Activated CD8-positive, alpha-beta T cell treated with anti-CD3 and anti-CD28 coated beads for 36 hours (primary cell): ENCODE measurements around the gene S100A6. TPM values are rescaled to one million over a fixed set of nuclear protein-coding genes. Genes with fewer than 3 reads are reported as not detected.

Experiments used
- ATAC-seq: fragments of 200-7000 bp; cut with Tn5 transposase; one replicate; pipeline ENCODE4 v1.10.0; 2021; ENCODE audit warnings: mild to moderate bottlenecking, moderate library complexity
- CTCF ChIA-PET: fragments of 350-600 bp; sonication (Branson Sonifier 250); formaldehyde crosslinking; loops from one replicate; lab custom pipeline; 2021; ENCODE audit warnings: antibody characterized with exemption; lab: Charles Lee
- POLR2A ChIA-PET: fragments of 350-600 bp; sonication (Branson Sonifier 250); formaldehyde crosslinking; loops from one replicate; lab custom pipeline; 2021; ENCODE audit warnings: antibody characterized with exemption; lab: Charles Lee
- DNase-seq: peaks from one replicate; pipeline ENCODE4 v3.0.0-alpha.2; 2020
- H3K27ac Mint-ChIP-seq: one replicate; pipeline ENCODE4 v1.8.0; 2021; ENCODE audit warnings: mild to moderate bottlenecking, mixed read lengths
- H3K27me3 Mint-ChIP-seq: one replicate; pipeline ENCODE4 v1.8.0; 2021; ENCODE audit warnings: mixed read lengths
- H3K36me3 Mint-ChIP-seq: one replicate; pipeline ENCODE4 v1.8.0; 2021; ENCODE audit warnings: low read depth, mixed read lengths
- H3K4me1 Mint-ChIP-seq: one replicate; pipeline ENCODE4 v1.8.0; 2021; ENCODE audit warnings: low read depth, mixed read lengths
- H3K4me3 Mint-ChIP-seq: one replicate; pipeline ENCODE4 v1.8.0; 2021; ENCODE audit warnings: mild to moderate bottlenecking, moderate library complexity, mixed read lengths
- H3K9me3 Mint-ChIP-seq: one replicate; pipeline ENCODE4 v1.8.0; 2021; ENCODE audit warnings: mixed read lengths
- intact Hi-C: fragments of 100-400 bp; cut with micrococcal nuclease; formaldehyde crosslinking; loops from one replicate; pipeline ENCODE4 v1.10.0; 2022
- total RNA-seq, 2 experiments: library from RNA; stranded (reverse); gene quantifications; one replicate each; pipeline ENCODE4 v1.2.3, GENCODE V29; 2021
- TF ChIP-seq, protein P1 (sequence below): fragments of 200-600 bp; IDR thresholded peaks from one replicate; pipeline ENCODE4 v1.8.0; 2022; ENCODE audit warnings: antibody characterized with exemption, mild to moderate bottlenecking

Gene S100A6
- total RNA-seq, 2 experiments from 2014 or later = 200 to 211 TPM

- no peaks in the 10 kb centered on the region for H3K27me3 Mint-ChIP-seq
These were observed 14.6 kb upstream of the S100A6 start for GRCh38 chr1:153550398-153550758.

GRCh38 chr1:153549741-153550397, 14.1 kb upstream of the S100A6 start:
- H3K9me3 Mint-ChIP-seq = no peaks in the 10 kb centered on the region
- ChIA-PET POLR2A (interaction anchor here (0.6 to 1.5 kb wide), 4 partner anchors 13 to 339 kb away, joined by 3 to 4 read pairs (median 4); no protein-coding TSS in a partner anchor), CTCF (interaction anchor here (0.7 to 3.2 kb wide), 8 partner anchors 9 to 39 kb away, joined by 3 to 20 read pairs (median 4); partner anchors contain the start of gene S100A5)
- TF ChIP-seq, protein P1, sequence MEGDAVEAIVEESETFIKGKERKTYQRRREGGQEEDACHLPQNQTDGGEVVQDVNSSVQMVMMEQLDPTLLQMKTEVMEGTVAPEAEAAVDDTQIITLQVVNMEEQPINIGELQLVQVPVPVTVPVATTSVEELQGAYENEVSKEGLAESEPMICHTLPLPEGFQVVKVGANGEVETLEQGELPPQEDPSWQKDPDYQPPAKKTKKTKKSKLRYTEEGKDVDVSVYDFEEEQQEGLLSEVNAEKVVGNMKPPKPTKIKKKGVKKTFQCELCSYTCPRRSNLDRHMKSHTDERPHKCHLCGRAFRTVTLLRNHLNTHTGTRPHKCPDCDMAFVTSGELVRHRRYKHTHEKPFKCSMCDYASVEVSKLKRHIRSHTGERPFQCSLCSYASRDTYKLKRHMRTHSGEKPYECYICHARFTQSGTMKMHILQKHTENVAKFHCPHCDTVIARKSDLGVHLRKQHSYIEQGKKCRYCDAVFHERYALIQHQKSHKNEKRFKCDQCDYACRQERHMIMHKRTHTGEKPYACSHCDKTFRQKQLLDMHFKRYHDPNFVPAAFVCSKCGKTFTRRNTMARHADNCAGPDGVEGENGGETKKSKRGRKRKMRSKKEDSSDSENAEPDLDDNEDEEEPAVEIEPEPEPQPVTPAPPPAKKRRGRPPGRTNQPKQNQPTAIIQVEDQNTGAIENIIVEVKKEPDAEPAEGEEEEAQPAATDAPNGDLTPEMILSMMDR = no peak
- H3K27me3 Mint-ChIP-seq = no peaks in the 10 kb centered on the region
- peaks cover 1% of the 10 kb centered on the region for H3K36me3 Mint-ChIP-seq
- intact Hi-C loops = no loop called here
- H3K4me1 Mint-ChIP-seq = peaks cover 22% of the 10 kb centered on the region
- ATAC-seq = no peak
- H3K27ac Mint-ChIP-seq = no peak overlapping the region
- H3K4me3 Mint-ChIP-seq = no peak overlapping the region
- DNase-seq = no peak

More at GRCh38 chr1:153550398-153550758, 14.6 kb upstream of the S100A6 start:
- Mint-ChIP-seq H3K27ac (no peak overlapping the region), H3K4me3 (no peak overlapping the region), H3K9me3 (no peaks in the 10 kb centered on the region), H3K4me1 (peaks cover 17% of the 10 kb centered on the region), H3K36me3 (no peaks in the 10 kb centered on the region)
- DNase-seq (no peak), ATAC-seq (no peak)
- intact Hi-C loops = no loop called here
- TF ChIP-seq, protein P1 = no peak
- CTCF ChIA-PET = interaction anchor here (0.7 to 3.2 kb wide), 8 partner anchors 9 to 40 kb away, joined by 3 to 20 read pairs (median 4); partner anchors contain the start of gene S100A5
- POLR2A ChIA-PET = interaction anchor here (0.6 to 1.5 kb wide), 4 partner anchors 13 to 338 kb away, joined by 3 to 4 read pairs (median 4); no protein-coding TSS in a partner anchor

DNA sequence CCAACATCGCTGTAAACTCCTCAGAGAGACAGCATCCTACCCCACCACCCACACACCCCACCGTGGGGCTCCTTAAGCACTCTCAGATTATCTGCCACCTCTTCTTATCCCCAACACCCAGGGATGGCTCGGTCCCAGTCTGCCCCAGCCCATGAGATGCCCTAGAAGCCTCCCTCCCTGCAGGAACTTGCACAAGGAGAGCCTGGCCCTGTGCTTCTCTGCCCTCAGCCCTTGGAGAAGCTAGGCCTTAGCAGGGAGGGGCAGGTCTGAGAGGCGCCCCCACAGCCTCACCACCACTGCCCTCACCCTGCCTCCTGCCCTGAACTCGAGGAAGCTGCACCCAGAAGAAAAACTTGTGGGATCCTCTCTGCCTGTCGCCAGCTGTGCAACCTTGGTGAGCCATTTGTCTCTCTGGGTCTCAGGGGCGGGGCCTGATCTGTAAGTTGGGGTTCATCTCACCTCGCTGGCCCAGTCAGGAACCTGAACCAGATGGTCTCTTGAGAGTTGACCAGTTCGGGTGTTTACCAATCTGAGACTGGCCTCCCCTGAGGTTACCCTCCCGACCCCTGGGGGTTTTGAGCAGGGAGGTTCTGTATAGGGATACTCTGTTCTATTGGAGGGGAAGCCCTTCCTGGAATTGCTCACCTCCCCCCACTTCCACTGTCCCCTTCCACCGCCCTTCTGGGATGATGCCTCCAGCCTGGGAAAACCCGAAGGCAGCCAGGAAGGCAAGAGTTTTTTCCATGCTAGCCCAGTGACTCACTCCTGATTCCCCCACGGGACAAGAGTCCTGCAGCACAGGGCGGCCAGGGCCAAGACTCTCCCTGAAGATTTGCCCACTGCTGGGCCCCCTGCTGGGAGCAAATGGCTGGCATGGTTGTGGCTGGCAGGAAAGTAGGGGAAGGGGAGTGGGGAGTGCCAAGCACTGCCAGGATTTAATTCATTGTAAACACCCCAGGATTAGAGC, 13.2 kb upstream of the S100A6 start, which contains the start of gene S100A3:
S100A3 (minus strand) TSS at position 537 of the 967 bp plus-strand sequence. CDS start 773 bp downstream, outside the sequence.
- Mint-ChIP-seq H3K9me3 (no peaks in the 10 kb centered on the region), H3K27ac (no peak within 1 kb of the TSS), H3K4me1 (peaks cover 31% of the 10 kb centered on the region), H3K27me3 (no peaks in the 10 kb centered on the region), H3K4me3 (no peak within 1 kb of the TSS), H3K36me3 (peaks cover 10% of the 10 kb centered on the region)
- ATAC-seq (no peak), DNase-seq (no peak)
- POLR2A ChIA-PET = interaction anchor here (6.6 kb wide), 1 partner anchor 15 kb away, joined by 97 read pairs; the partner anchor contains the start of gene S100A6
- TF ChIP-seq, protein P1 = no peak
- CTCF ChIA-PET = no interaction called here
- intact Hi-C loops = no loop called here

GRCh38 chr1:153547560-153548551, 12.1 kb upstream of the S100A6 start:
- DNase-seq (no peak), ATAC-seq (no peak)
- Mint-ChIP-seq H3K27me3 (no peaks in the 10 kb centered on the region), H3K9me3 (no peaks in the 10 kb centered on the region), H3K4me1 (peaks cover 42% of the 10 kb centered on the region), H3K27ac (no peak overlapping the region), H3K36me3 (peaks cover 19% of the 10 kb centered on the region), H3K4me3 (no peak overlapping the region)
- ChIA-PET POLR2A (interaction anchor here (1.2 to 6.6 kb wide), 2 partner anchors 8 to 14 kb away, joined by 3 to 97 read pairs; partner anchors contain the start of gene S100A6), CTCF (interaction anchor here (0.8 to 1.5 kb wide), 2 partner anchors 16 to 20 kb away, joined by 3 read pairs; no protein-coding TSS in a partner anchor)
- TF ChIP-seq, protein P1 = no peak
- intact Hi-C loops = no loop called here
